ENCODE data around the gene TCF7L1.

- TF ChIP-seq TSHZ2 (CRISPR knock-in tag; IDR thresholded peaks at IDR 0.05): no peak
- TF ChIP-seq TOX (CRISPR knock-in tag; IDR thresholded peaks at IDR 0.05; ENCODE audit: borderline replicate concordance): no peak
- TF ChIP-seq ZFP30 (CRISPR knock-in tag; IDR thresholded peaks at IDR 0.05): no peak
- no peak for TF ChIP-seq SNAI2 (CRISPR knock-in tag; IDR thresholded peaks at IDR 0.05)
- no peak for TF ChIP-seq POU6F1 (CRISPR knock-in tag; IDR thresholded peaks at IDR 0.05; ENCODE audit: borderline replicate concordance, low read depth)
These were observed 112.7 kb downstream of the TCF7L1 start for GRCh38 chr2:85245891-85246290.

Measured in SK-N-SH treated with all-trans-retinoic acid at 6 μM for 48 hours (cell line).